Activated naive CD8-positive, alpha-beta T cell treated with anti-CD3 and anti-CD28 coated beads for 36 hours (primary cell): ENCODE measurements around the gene RPAP3. TPM values are rescaled to one million over a fixed set of nuclear protein-coding genes. Genes with fewer than 3 reads are reported as not detected.
A peak's percentile ranks its signal among the peaks of the same experiment; 100 is the strongest.

Experiments used
- DNase-seq: peaks from one replicate; pipeline ENCODE4 v3.0.0; 2021
- H3K27ac Mint-ChIP-seq: one replicate; pipeline ENCODE4 v1.8.0; 2022; ENCODE audit warnings: mild to moderate bottlenecking, moderate library complexity, mixed read lengths
- H3K27me3 Mint-ChIP-seq: one replicate; pipeline ENCODE4 v1.8.0; 2022; ENCODE audit warnings: mild to moderate bottlenecking, mixed read lengths
- H3K36me3 Mint-ChIP-seq: one replicate; pipeline ENCODE4 v1.8.0; 2021; ENCODE audit warnings: mild to moderate bottlenecking, mixed read lengths
- H3K4me1 Mint-ChIP-seq: one replicate; pipeline ENCODE4 v1.8.0; 2021; ENCODE audit warnings: mixed read lengths
- H3K4me3 Mint-ChIP-seq: one replicate; pipeline ENCODE4 v1.8.0; 2022; ENCODE audit warnings: mild to moderate bottlenecking, moderate library complexity, mixed read lengths
- H3K9me3 Mint-ChIP-seq: one replicate; pipeline ENCODE4 v1.8.0; 2022; ENCODE audit warnings: mixed read lengths
- total RNA-seq, 2 experiments: library from RNA; stranded (reverse); gene quantifications; one replicate each; pipeline ENCODE4 v1.2.3, GENCODE V29; 2021

Gene RPAP3
- total RNA-seq, 2 experiments from 2014 or later = 58.7 to 61.8 TPM

- Mint-ChIP-seq H3K4me1 (peaks cover 2% of the 10 kb centered on the region), H3K9me3 (no peaks in the 10 kb centered on the region), H3K27ac (no peak overlapping the region), H3K27me3 (no peaks in the 10 kb centered on the region), H3K36me3 (no peaks in the 10 kb centered on the region), H3K4me3 (no peak overlapping the region)
- DNase-seq = no peak
Observed at GRCh38 chr12:47735649-47736048, 29.8 kb upstream of the RPAP3 start.

GRCh38 chr12:47734725-47735480, 29.1 kb upstream of the RPAP3 start:
- Mint-ChIP-seq H3K9me3 (no peaks in the 10 kb centered on the region), H3K36me3 (no peaks in the 10 kb centered on the region), H3K4me1 (peaks cover 2% of the 10 kb centered on the region), H3K4me3 (no peak overlapping the region), H3K27me3 (no peaks in the 10 kb centered on the region), H3K27ac (no peak overlapping the region)
- DNase-seq = no peak

GRCh38 chr12:47733142-47733541, 27.3 kb upstream of the RPAP3 start:
- Mint-ChIP-seq H3K4me3 (no peak overlapping the region), H3K4me1 (no peaks in the 10 kb centered on the region), H3K27me3 (no peaks in the 10 kb centered on the region), H3K36me3 (no peaks in the 10 kb centered on the region), H3K27ac (no peak overlapping the region), H3K9me3 (no peaks in the 10 kb centered on the region)
- no peak for DNase-seq

GRCh38 chr12:47732504-47732903, 26.7 kb upstream of the RPAP3 start:
- H3K4me3 Mint-ChIP-seq = no peak overlapping the region
- no peaks in the 10 kb centered on the region for H3K9me3 Mint-ChIP-seq
- H3K27ac Mint-ChIP-seq = no peak overlapping the region
- no peaks in the 10 kb centered on the region for H3K27me3 Mint-ChIP-seq
- H3K36me3 Mint-ChIP-seq = no peaks in the 10 kb centered on the region
- no peaks in the 10 kb centered on the region for H3K4me1 Mint-ChIP-seq
- no peak for DNase-seq

- Mint-ChIP-seq H3K4me3 (no peak overlapping the region), H3K9me3 (no peaks in the 10 kb centered on the region), H3K4me1 (no peaks in the 10 kb centered on the region), H3K36me3 (no peaks in the 10 kb centered on the region), H3K27me3 (no peaks in the 10 kb centered on the region), H3K27ac (no peak overlapping the region)
- no peak for DNase-seq
Observed at GRCh38 chr12:47731723-47732122, 25.9 kb upstream of the RPAP3 start.

- DNase-seq = no peak
- Mint-ChIP-seq H3K4me3 (no peak overlapping the region), H3K36me3 (no peaks in the 10 kb centered on the region), H3K9me3 (no peaks in the 10 kb centered on the region), H3K27ac (no peak overlapping the region), H3K27me3 (no peaks in the 10 kb centered on the region), H3K4me1 (peaks cover 3% of the 10 kb centered on the region)
Observed at GRCh38 chr12:47730341-47730744, 24.5 kb upstream of the RPAP3 start.

- peaks cover 2% of the 10 kb centered on the region for H3K36me3 Mint-ChIP-seq
- DNase-seq = no peak
Observed at GRCh38 chr12:47729233-47729632, 23.4 kb upstream of the RPAP3 start.

GRCh38 chr12:47725893-47726292, 20.1 kb upstream of the RPAP3 start:
- Mint-ChIP-seq H3K36me3 (peaks cover 8% of the 10 kb centered on the region), H3K27ac (no peak overlapping the region), H3K4me3 (no peak overlapping the region), H3K27me3 (peaks cover 8% of the 10 kb centered on the region), H3K9me3 (no peaks in the 10 kb centered on the region), H3K4me1 (peaks cover 18% of the 10 kb centered on the region)
- no peak for DNase-seq

More at GRCh38 chr12:47729233-47729632, 23.4 kb upstream of the RPAP3 start:
- Mint-ChIP-seq H3K4me3 (no peak overlapping the region), H3K9me3 (no peaks in the 10 kb centered on the region), H3K4me1 (peaks cover 3% of the 10 kb centered on the region), H3K27me3 (no peaks in the 10 kb centered on the region), H3K27ac (no peak overlapping the region)

GRCh38 chr12:47725091-47725772, 19.4 kb upstream of the RPAP3 start, which contains the start of gene ENDOU:
ENDOU (minus strand) TSS chr12:47725490; CDS start chr12:47725413, 77 bp downstream.
- Mint-ChIP-seq H3K27me3 (peaks cover 8% of the 10 kb centered on the region), H3K36me3 (peaks cover 8% of the 10 kb centered on the region), H3K4me3 (no peak within 1 kb of the TSS), H3K4me1 (peaks cover 21% of the 10 kb centered on the region), H3K27ac (no peak within 1 kb of the TSS), H3K9me3 (no peaks in the 10 kb centered on the region)
- DNase-seq = no peak

- H3K27ac Mint-ChIP-seq = no peak overlapping the region
- peaks cover 8% of the 10 kb centered on the region for H3K27me3 Mint-ChIP-seq
- no peak overlapping the region for H3K4me3 Mint-ChIP-seq
- H3K9me3 Mint-ChIP-seq = no peaks in the 10 kb centered on the region
- peaks cover 24% of the 10 kb centered on the region for H3K4me1 Mint-ChIP-seq
- DNase-seq = no peak
- H3K36me3 Mint-ChIP-seq = peaks cover 12% of the 10 kb centered on the region
Observed at GRCh38 chr12:47722941-47723631, 17.3 kb upstream of the RPAP3 start.

- H3K27me3 Mint-ChIP-seq = peaks cover 8% of the 10 kb centered on the region
- H3K4me3 Mint-ChIP-seq = no peak overlapping the region
- H3K9me3 Mint-ChIP-seq = no peaks in the 10 kb centered on the region
- peaks cover 32% of the 10 kb centered on the region for H3K4me1 Mint-ChIP-seq
- DNase-seq = no peak
- H3K27ac Mint-ChIP-seq = peak overlapping the region; percentile 64
- peaks cover 12% of the 10 kb centered on the region for H3K36me3 Mint-ChIP-seq
Observed at GRCh38 chr12:47722136-47722834, 16.5 kb upstream of the RPAP3 start.

- Mint-ChIP-seq H3K36me3 (peaks cover 12% of the 10 kb centered on the region), H3K4me3 (peak overlapping the region; percentile 5), H3K27ac (peak overlapping the region; percentile 64), H3K27me3 (peaks cover 8% of the 10 kb centered on the region), H3K9me3 (no peaks in the 10 kb centered on the region), H3K4me1 (peaks cover 34% of the 10 kb centered on the region)
- DNase-seq = peak; percentile 27
Observed at GRCh38 chr12:47721431-47721973, 15.7 kb upstream of the RPAP3 start.

- peaks cover 8% of the 10 kb centered on the region for H3K27me3 Mint-ChIP-seq
- no peak overlapping the region for H3K4me3 Mint-ChIP-seq
- H3K4me1 Mint-ChIP-seq = peaks cover 37% of the 10 kb centered on the region
- peaks cover 8% of the 10 kb centered on the region for H3K36me3 Mint-ChIP-seq
- H3K27ac Mint-ChIP-seq = no peak overlapping the region
- H3K9me3 Mint-ChIP-seq = no peaks in the 10 kb centered on the region
- DNase-seq = no peak
Observed at GRCh38 chr12:47718531-47718930, 12.7 kb upstream of the RPAP3 start.

GRCh38 chr12:47717443-47718193, 11.8 kb upstream of the RPAP3 start:
- H3K4me1 Mint-ChIP-seq = peaks cover 36% of the 10 kb centered on the region

More at GRCh38 chr12:47717443-47718193, 11.8 kb upstream of the RPAP3 start:
- Mint-ChIP-seq H3K27me3 (peaks cover 8% of the 10 kb centered on the region), H3K36me3 (peaks cover 8% of the 10 kb centered on the region), H3K27ac (peak overlapping the region; percentile 77), H3K9me3 (no peaks in the 10 kb centered on the region), H3K4me3 (no peak overlapping the region)
- peak; percentile 53 for DNase-seq
